HepG2 (cell line): ENCODE results near the gene SLC9A8. TPM values are rescaled to one million over a fixed set of nuclear protein-coding genes. Genes with fewer than 3 reads are reported as not detected.

Source experiments
- CHD4 ChIP-seq: fragments of 200-600 bp; sonication (generic); IDR thresholded peaks from 2 replicates; pipeline ENCODE4 v1.7.0; 2017; ENCODE audit warnings: mild to moderate bottlenecking, low read length, borderline replicate concordance
- ELF3 ChIP-seq: IDR thresholded peaks from 2 replicates; pipeline ENCODE4 v1.6.1; 2016; ENCODE audit warnings: missing genetic modification reagents, missing compliant biosample characterization
- MED1 ChIP-seq: sonication (generic); formaldehyde crosslinking; IDR thresholded peaks from 2 replicates; pipeline ENCODE4 v1.4.0; 2020; ENCODE audit warnings: missing genetic modification reagents
- MXI1 ChIP-seq: IDR thresholded peaks from 3 replicates; pipeline ENCODE4 v1.6.1; 2012; ENCODE audit warnings: low read depth, low read length, inconsistent platforms, borderline replicate concordance
- RARG ChIP-seq: sonication (generic); formaldehyde crosslinking; IDR thresholded peaks from 2 replicates; pipeline ENCODE4 v1.4.0; 2020; ENCODE audit warnings: low read depth, mild to moderate bottlenecking, missing genetic modification reagents
- RNF219 ChIP-seq: sonication (generic); formaldehyde crosslinking; IDR thresholded peaks from 2 replicates; pipeline ENCODE4 v1.5.0; 2020; ENCODE audit warnings: mild to moderate bottlenecking, missing genetic modification reagents
- SIX4 ChIP-seq: sonication (generic); formaldehyde crosslinking; IDR thresholded peaks from 2 replicates; pipeline ENCODE4 v1.4.0; 2020; ENCODE audit warnings: missing genetic modification reagents
- TSC22D2 ChIP-seq: sonication (generic); formaldehyde crosslinking; IDR thresholded peaks from 2 replicates; pipeline ENCODE4 v1.5.1; 2020; ENCODE audit warnings: missing genetic modification reagents, mild to moderate bottlenecking, borderline replicate concordance
- ZBTB42 ChIP-seq: sonication (generic); formaldehyde crosslinking; IDR thresholded peaks from 2 replicates; pipeline ENCODE4 v1.5.0; 2020; ENCODE audit warnings: mild to moderate bottlenecking, missing genetic modification reagents
- ZFP41 ChIP-seq: sonication (generic); formaldehyde crosslinking; IDR thresholded peaks from 2 replicates; pipeline ENCODE4 v1.4.0; 2020; ENCODE audit warnings: mild to moderate bottlenecking, missing genetic modification reagents, borderline replicate concordance
- ZNF234 ChIP-seq: sonication (generic); formaldehyde crosslinking; conservative IDR thresholded peaks from 2 replicates; pipeline ENCODE4 v1.5.1; 2020; ENCODE audit warnings: mild to moderate bottlenecking, missing genetic modification reagents
- ZNF34 ChIP-seq: sonication (generic); formaldehyde crosslinking; IDR thresholded peaks from 2 replicates; pipeline ENCODE4 v1.4.0; 2020; ENCODE audit warnings: mild to moderate bottlenecking, missing genetic modification reagents, borderline replicate concordance
- ZNF75D ChIP-seq: sonication (generic); formaldehyde crosslinking; IDR thresholded peaks from 2 replicates; pipeline ENCODE4 v1.8.1; 2023; ENCODE audit warnings: missing genetic modification reagents, mild to moderate bottlenecking, borderline replicate concordance
- ZNF816 ChIP-seq: sonication (generic); formaldehyde crosslinking; IDR thresholded peaks from 2 replicates; pipeline ENCODE4 v1.8.0; 2022; ENCODE audit warnings: missing genetic modification reagents, mild to moderate bottlenecking, borderline replicate concordance
- ZUFSP ChIP-seq: sonication (generic); formaldehyde crosslinking; IDR thresholded peaks from 2 replicates; pipeline ENCODE4 v1.9.0; 2021; ENCODE audit warnings: missing genetic modification reagents, mild to moderate bottlenecking, borderline replicate concordance
- polyA plus RNA-seq, 8 experiments: library from polyadenylated mRNA; depleted of rRNA in 3 of 8; stranded (reverse) in 7 of 8; unstranded in 1 of 8; fragments of >200 nt; fragmentation: Illumina TruSeq in 4 of 8; extraction: Trizol in 4 of 8; gene quantifications; 2 replicates each; pipeline versions ENCODE4 v1.2.1 to v1.2.3, GENCODE V29; 2011 to 2016; ENCODE audit warnings: low read depth in 4 of 8, missing spikeins in 1 of 8, mixed read lengths in 1 of 8; ENCODE audit not compliant: insufficient read depth in 1 of 8
- total RNA-seq, 5 experiments: library from RNA; depleted of rRNA; stranded (reverse); fragments of >200 nt; fragmentation: Illumina TruSeq; extraction: Trizol; gene quantifications; 2 replicates each; pipeline ENCODE4 v1.2.3, GENCODE V29; 2016; ENCODE audit warnings: low read depth in 1 of 5
- TF ChIP-seq, protein P1 (sequence below): sonication (generic); formaldehyde crosslinking; IDR thresholded peaks from 2 replicates; pipeline ENCODE4 v1.4.0; 2020; ENCODE audit warnings: mild to moderate bottlenecking, missing genetic modification reagents

The SLC9A8 gene
- total and polyA plus RNA-seq, 2 of the 13 experiments (the other 11 are each of a cell fraction or from before 2014, with no cell fraction given), result 4.1 to 7.4 TPM

DNA sequence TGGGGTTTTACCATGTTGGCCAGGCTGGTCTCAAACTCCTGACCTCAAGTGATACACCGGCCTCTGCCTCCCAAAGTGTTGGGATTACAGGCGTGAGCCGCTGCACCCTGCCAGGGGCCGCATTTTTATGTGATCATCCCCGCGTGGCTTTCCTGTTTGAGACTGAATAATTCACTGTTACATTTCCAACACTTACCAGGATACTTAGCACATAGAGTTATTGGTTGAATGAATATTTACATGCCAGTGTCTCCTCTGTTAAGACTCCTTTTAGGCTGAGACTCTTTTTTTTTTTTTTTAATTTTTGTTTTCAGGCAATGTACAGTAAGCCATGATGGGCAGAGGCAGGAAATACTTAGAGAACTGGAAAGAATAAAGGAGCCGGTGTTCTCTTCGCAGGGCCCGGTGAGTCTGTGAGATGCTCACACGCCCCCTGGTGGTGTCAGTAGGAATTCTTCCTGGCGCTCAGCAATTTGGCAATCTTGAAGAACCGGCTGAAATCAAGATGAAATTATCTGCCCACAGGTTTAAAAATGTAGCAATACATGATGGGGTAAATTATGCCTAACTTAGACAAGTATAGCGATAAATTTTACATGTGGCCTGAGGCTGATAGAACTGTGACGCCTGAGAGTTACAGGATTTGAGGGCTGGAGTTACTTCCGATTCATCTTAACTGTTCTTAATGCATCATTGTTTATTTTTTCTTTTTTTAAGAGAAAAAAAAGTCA is 115.9 kb downstream of the SLC9A8 start (continued):
- TF ChIP-seq ZUFSP (CRISPR knock-in tag) (no peak), ZFP41 (no peak), CHD4 (0 out of 2 replicates have a peak, but pooled peaks have one; percentile 58), ZNF34 (CRISPR knock-in tag) (no peak), ELF3 (CRISPR knock-in tag) (peak; percentile 65; the same call in 1 of the 2 replicates), ZBTB42 (no peak), MXI1 (no peak), SIX4 (CRISPR knock-in tag) (no peak), ZNF234 (CRISPR knock-in tag) (no peak), ZNF816 (CRISPR knock-in tag) (peak; percentile 20; the same call in 1 of the 2 replicates), RNF219 (no peak), RARG (CRISPR knock-in tag) (no peak), TSC22D2 (CRISPR knock-in tag) (no peak), ZNF75D (CRISPR knock-in tag) (no peak), MED1 (CRISPR knock-in tag) (no peak; the same call in none of the 2 replicates)
- TF ChIP-seq, protein P1, sequence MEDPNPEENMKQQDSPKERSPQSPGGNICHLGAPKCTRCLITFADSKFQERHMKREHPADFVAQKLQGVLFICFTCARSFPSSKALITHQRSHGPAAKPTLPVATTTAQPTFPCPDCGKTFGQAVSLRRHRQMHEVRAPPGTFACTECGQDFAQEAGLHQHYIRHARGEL (CRISPR knock-in tag), result no peak
